Thoracic aorta (tissue), 2 donors: ENCODE data around the gene COPZ1. TPM values are rescaled to one million over a fixed set of nuclear protein-coding genes. Genes with fewer than 3 reads are reported as not detected.

Source experiments
- ATAC-seq: fragments of 150-250 bp; one replicate; pipeline ENCODE4 v1.8.0; 2017; ENCODE audit warnings: low read depth; ENCODE audit not compliant: insufficient number of reproducible peaks, low FRiP score
- DNase-seq: peaks from one replicate; pipeline ENCODE4 v3.0.0-alpha.2; 2020; ENCODE audit warnings: low spot score
- H3K27ac ChIP-seq, 2 donors: fragments of 200-600 bp; sonication (generic); 1 replicate in 1 of 2; 2 replicates in 1 of 2; pipeline ENCODE4 v1.5.1; 2016; ENCODE audit warnings: mild to moderate bottlenecking in 2 of 2, moderate library complexity in 2 of 2
- H3K27me3 ChIP-seq: fragments of 200-600 bp; sonication (generic); replicated peaks from 2 replicates; pipeline ENCODE4 v1.6.0; 2016; ENCODE audit warnings: mild to moderate bottlenecking; ENCODE audit not compliant: insufficient read depth
- H3K36me3 ChIP-seq: fragments of 200-600 bp; sonication (generic); one replicate; pipeline ENCODE4 v1.5.1; 2016
- H3K4me1 ChIP-seq, 2 donors: fragments of 200-600 bp; sonication (generic); 1 replicate in 1 of 2; 2 replicates in 1 of 2; pipeline versions ENCODE4 v1.5.1 to v1.6.0; 2016; ENCODE audit warnings: low read depth in 2 of 2, mild to moderate bottlenecking in 1 of 2; ENCODE audit not compliant: control insufficient read depth in 1 of 2
- H3K4me3 ChIP-seq: fragments of 200-600 bp; sonication (generic); 2 replicates; pipeline ENCODE4 v1.5.1; 2016; ENCODE audit warnings: mild to moderate bottlenecking
- H3K9me3 ChIP-seq: fragments of 200-600 bp; sonication (generic); 2 replicates; pipeline ENCODE4 v1.5.1; 2016
- CTCF ChIP-seq: fragments of 200-600 bp; sonication (generic); IDR thresholded peaks from one replicate; pipeline ENCODE4 v1.5.1; 2019; ENCODE audit warnings: antibody characterized with exemption
- total RNA-seq, 2 donors: library from RNA; depleted of rRNA; stranded (reverse); fragments of >200 nt; gene quantifications; one replicate each; pipeline versions ENCODE4 v1.1.0 to v1.2.3, GENCODE V29; 2016

The COPZ1 gene, protein sequence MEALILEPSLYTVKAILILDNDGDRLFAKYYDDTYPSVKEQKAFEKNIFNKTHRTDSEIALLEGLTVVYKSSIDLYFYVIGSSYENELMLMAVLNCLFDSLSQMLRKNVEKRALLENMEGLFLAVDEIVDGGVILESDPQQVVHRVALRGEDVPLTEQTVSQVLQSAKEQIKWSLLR
- total RNA-seq: 10 to 100 TPM; 38.7 to 59.4 TPM

DNA sequence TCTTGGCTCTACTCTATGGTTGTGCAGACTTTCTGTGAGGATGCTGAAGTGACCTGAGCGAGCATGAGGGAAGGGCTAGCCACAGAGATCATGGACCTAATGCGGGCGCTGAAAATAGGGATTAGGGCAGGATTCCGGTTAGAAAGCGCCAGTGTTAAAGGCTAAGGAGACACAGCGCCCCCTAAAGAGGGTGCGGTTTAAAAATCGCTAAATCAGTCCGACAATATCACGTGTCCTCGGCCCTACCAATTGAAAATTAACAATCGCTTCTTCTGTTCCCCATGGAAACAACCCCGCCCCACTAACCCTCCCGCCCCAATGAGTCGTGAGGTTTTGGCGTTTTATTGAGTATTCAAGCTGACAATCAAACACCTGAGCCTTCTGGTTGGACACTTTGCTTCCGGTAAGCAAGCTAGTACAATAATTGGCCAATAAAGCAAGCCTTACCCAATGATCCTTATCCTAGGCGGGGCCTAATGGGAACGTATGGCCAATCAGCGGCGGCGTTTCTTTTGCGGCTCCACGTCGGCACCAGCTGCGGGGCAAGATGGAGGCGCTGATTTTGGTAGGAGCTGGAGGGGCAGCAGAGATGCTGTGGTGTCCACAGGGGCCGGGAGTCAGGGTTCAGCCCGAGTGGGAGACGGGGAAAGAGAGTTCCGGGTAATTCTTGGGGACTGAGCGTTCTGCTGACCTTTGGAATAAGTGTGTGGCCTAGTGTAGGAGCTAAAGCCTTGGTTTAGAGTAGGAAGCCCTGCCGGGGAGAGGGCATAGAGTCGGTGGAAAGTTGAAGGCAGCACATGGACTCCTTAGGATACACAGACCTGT, at the start of gene COPZ1:
TSS of gene COPZ1 (plus strand) at position 515 of the 825 bp plus-strand sequence. CDS start at position 548, 33 bp downstream.
- peak within 1 kb of the TSS; percentile 60 to 87 for H3K27ac ChIP-seq
- peak within 1 kb of the TSS; percentile 73 for H3K4me3 ChIP-seq
- H3K36me3 ChIP-seq: no peaks in the 10 kb centered on the region
- H3K9me3 ChIP-seq: no peaks in the 10 kb centered on the region
- DNase-seq (peak; percentile 92), ATAC-seq (peak; percentile 100)
- H3K27me3 ChIP-seq: no peaks in the 10 kb centered on the region
- H3K4me1 ChIP-seq: peaks cover 14 to 38% of the 10 kb centered on the region in 2 donors
- TF ChIP-seq CTCF: peak; percentile 45

DNA sequence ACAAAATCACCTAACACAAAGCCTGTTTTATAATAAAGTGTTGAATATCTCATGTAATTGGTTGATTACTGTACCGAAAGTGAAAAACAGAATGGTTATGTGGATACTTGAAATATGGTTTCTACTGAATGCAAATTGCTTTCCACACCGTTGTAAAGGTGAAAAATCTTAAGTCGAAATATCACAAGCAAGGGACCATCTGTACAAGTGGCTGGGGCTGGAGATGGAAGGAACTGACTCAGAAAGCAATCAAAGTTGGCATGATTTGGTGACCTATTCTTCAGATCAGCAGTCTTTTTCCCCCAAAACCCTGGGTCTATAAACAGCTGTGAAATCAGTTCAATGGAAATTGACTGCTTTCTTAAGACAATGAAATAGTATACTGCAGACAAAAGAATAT, 48.6 kb upstream of the COPZ1 start:
- no peak for TF ChIP-seq CTCF
- Histone ChIP-seq H3K27me3 (no peaks in the 10 kb centered on the region), H3K4me1 (peaks cover 18 to 21% of the 10 kb centered on the region in 2 donors), H3K4me3 (no peak overlapping the region), H3K36me3 (peaks cover 9% of the 10 kb centered on the region), H3K9me3 (no peaks in the 10 kb centered on the region), H3K27ac (no peak overlapping the region)
- ATAC-seq (no peak), DNase-seq (no peak)

DNA sequence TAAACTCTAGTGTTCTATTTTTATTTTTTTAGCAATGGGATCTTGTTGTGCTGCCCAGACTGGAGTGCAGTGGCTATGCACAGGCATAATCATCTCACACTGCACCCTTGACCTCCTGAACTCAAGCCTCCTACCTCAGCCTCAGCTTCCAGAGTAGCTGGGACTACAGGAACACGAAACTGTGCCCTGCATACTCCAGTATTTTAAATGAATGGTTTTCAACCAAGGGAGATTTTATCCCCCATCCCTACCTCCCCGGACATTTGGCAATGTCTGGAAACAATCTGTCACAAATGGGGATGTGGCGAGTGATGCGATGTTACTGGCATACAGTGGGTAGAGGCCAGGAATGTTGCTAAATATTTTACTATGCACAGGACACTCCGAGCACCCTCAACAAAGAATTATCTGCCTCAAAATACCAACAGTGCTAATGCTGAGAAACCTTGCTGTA, 47.1 kb upstream of the COPZ1 start:
- DNase-seq: no peak
- Histone ChIP-seq H3K4me3 (peak overlapping the region; percentile 85), H3K36me3 (peaks cover 17% of the 10 kb centered on the region), H3K4me1 (peaks cover 31 to 36% of the 10 kb centered on the region in 2 donors), H3K27me3 (no peaks in the 10 kb centered on the region), H3K9me3 (no peaks in the 10 kb centered on the region), H3K27ac (peak overlapping the region; percentile 87 to 96)
- TF ChIP-seq CTCF: no peak
- no peak for ATAC-seq

DNA sequence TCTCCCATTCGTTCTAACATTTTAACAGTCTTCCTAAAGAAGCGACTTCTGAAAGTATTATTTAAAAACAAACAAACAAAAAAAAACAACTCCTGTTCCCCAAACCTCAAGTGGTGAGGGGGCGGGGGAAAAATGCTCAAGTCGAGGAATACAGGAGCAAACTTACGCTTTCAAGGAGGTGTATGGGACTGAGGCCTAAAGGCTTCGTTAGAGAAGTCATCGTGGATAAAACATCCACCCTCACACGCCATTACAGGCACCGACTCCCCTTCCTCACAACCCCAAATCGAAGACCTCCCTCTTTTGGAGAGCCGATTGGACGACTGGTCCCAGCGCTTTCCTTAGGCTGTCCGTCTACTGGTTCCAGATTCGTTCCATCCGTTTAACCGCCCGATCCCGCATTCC, 45.7 kb upstream of the COPZ1 start:
- no peak for ATAC-seq
- Histone ChIP-seq H3K4me3 (peak overlapping the region; percentile 85), H3K4me1 (peaks cover 45 to 50% of the 10 kb centered on the region in 2 donors), H3K9me3 (no peaks in the 10 kb centered on the region), H3K27ac (peak overlapping the region; percentile 87 to 96), H3K36me3 (peaks cover 21% of the 10 kb centered on the region), H3K27me3 (no peaks in the 10 kb centered on the region)
- no peak for DNase-seq
- TF ChIP-seq CTCF: no peak
